ENCODE data around the gene ITPRIP.
A peak's percentile ranks its signal among the peaks of the same experiment; 100 is the strongest.

Gene ITPRIP

GRCh38 chr10:104324221-104324686, 14.0 kb downstream of the ITPRIP start:
- no peak for ATAC-seq (ENCODE audit: low read depth)
- H3K4me1 ChIP-seq (ENCODE audit: insufficient read depth, poor library complexity, severe bottlenecking): peaks cover 68% of the 10 kb centered on the region
- TF ChIP-seq, protein P1, sequence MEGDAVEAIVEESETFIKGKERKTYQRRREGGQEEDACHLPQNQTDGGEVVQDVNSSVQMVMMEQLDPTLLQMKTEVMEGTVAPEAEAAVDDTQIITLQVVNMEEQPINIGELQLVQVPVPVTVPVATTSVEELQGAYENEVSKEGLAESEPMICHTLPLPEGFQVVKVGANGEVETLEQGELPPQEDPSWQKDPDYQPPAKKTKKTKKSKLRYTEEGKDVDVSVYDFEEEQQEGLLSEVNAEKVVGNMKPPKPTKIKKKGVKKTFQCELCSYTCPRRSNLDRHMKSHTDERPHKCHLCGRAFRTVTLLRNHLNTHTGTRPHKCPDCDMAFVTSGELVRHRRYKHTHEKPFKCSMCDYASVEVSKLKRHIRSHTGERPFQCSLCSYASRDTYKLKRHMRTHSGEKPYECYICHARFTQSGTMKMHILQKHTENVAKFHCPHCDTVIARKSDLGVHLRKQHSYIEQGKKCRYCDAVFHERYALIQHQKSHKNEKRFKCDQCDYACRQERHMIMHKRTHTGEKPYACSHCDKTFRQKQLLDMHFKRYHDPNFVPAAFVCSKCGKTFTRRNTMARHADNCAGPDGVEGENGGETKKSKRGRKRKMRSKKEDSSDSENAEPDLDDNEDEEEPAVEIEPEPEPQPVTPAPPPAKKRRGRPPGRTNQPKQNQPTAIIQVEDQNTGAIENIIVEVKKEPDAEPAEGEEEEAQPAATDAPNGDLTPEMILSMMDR (IDR thresholded peaks at IDR 0.05; ENCODE audit: poor library complexity, severe bottlenecking): no peak
- no peak overlapping the region for H3K4me3 ChIP-seq (ENCODE audit: severe bottlenecking)
- no peak for DNase-seq (ENCODE audit: low spot score)
- no peaks in the 10 kb centered on the region for H3K9me3 ChIP-seq (ENCODE audit: severe bottlenecking)
- peak overlapping the region; percentile 99 for H3K27ac ChIP-seq (ENCODE audit: poor library complexity, severe bottlenecking)
- H3K27me3 ChIP-seq (ENCODE audit: insufficient read depth, poor library complexity, severe bottlenecking): no peaks in the 10 kb centered on the region
- H3K36me3 ChIP-seq (ENCODE audit: low read depth): peaks cover 12% of the 10 kb centered on the region; the same call in 1 of the 2 replicates

- DNase-seq (ENCODE audit: low spot score) (no peak), ATAC-seq (ENCODE audit: low read depth) (no peak)
- Histone ChIP-seq H3K27ac (ENCODE audit: poor library complexity, severe bottlenecking) (peak overlapping the region; percentile 99), H3K4me3 (ENCODE audit: severe bottlenecking) (no peak overlapping the region), H3K9me3 (ENCODE audit: severe bottlenecking) (no peaks in the 10 kb centered on the region), H3K4me1 (ENCODE audit: insufficient read depth, poor library complexity, severe bottlenecking) (peaks cover 68% of the 10 kb centered on the region), H3K27me3 (ENCODE audit: insufficient read depth, poor library complexity, severe bottlenecking) (no peaks in the 10 kb centered on the region), H3K36me3 (ENCODE audit: low read depth) (peaks cover 12% of the 10 kb centered on the region; the same call in 1 of the 2 replicates)
- TF ChIP-seq, protein P1 (IDR thresholded peaks at IDR 0.05; ENCODE audit: poor library complexity, severe bottlenecking): no peak
Observed at GRCh38 chr10:104323760-104324201, 14.5 kb downstream of the ITPRIP start.

- DNase-seq (ENCODE audit: low spot score) (no peak), ATAC-seq (ENCODE audit: low read depth) (no peak)
- no peaks in the 10 kb centered on the region for H3K9me3 ChIP-seq (ENCODE audit: severe bottlenecking)
- H3K4me1 ChIP-seq (ENCODE audit: insufficient read depth, poor library complexity, severe bottlenecking): peaks cover 69% of the 10 kb centered on the region
- H3K4me3 ChIP-seq (ENCODE audit: severe bottlenecking): no peak overlapping the region
- peak overlapping the region; percentile 99 for H3K27ac ChIP-seq (ENCODE audit: poor library complexity, severe bottlenecking)
- H3K27me3 ChIP-seq (ENCODE audit: insufficient read depth, poor library complexity, severe bottlenecking): no peaks in the 10 kb centered on the region
- peaks cover 12% of the 10 kb centered on the region; the same call in 1 of the 2 replicates for H3K36me3 ChIP-seq (ENCODE audit: low read depth)
- TF ChIP-seq, protein P1 (IDR thresholded peaks at IDR 0.05; ENCODE audit: poor library complexity, severe bottlenecking): no peak
Observed at GRCh38 chr10:104323085-104323484, 15.2 kb downstream of the ITPRIP start.

DNA sequence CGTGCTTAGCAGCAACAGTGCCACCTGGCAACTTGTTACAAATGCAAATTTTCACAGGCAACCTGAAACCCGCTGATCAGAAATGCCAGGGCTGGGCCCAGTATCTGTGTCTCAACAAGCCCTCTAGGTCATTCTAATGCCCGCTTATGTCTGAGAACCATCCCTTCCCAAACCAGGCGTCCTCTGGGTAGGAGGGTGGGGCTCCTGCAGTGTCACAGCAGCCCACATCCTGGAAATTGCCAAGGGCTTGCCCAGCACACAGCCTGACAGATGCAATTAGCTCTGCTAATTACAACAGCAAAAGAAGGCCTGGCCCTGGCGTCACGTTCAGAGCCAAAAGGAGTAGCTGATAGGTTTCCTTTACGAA, 15.9 kb downstream of the ITPRIP start:
- DNase-seq (ENCODE audit: low spot score): no peak
- ATAC-seq (ENCODE audit: low read depth): peak; percentile 75
- Histone ChIP-seq H3K27me3 (ENCODE audit: insufficient read depth, poor library complexity, severe bottlenecking) (no peaks in the 10 kb centered on the region), H3K4me1 (ENCODE audit: insufficient read depth, poor library complexity, severe bottlenecking) (peaks cover 66% of the 10 kb centered on the region), H3K9me3 (ENCODE audit: severe bottlenecking) (no peaks in the 10 kb centered on the region), H3K27ac (ENCODE audit: poor library complexity, severe bottlenecking) (peak overlapping the region; percentile 99), H3K4me3 (ENCODE audit: severe bottlenecking) (no peak overlapping the region), H3K36me3 (ENCODE audit: low read depth) (peaks cover 12% of the 10 kb centered on the region; the same call in 1 of the 2 replicates)
- TF ChIP-seq, protein P1 (IDR thresholded peaks at IDR 0.05; ENCODE audit: poor library complexity, severe bottlenecking): peak; percentile 18

- Histone ChIP-seq H3K9me3 (ENCODE audit: severe bottlenecking) (no peaks in the 10 kb centered on the region), H3K4me1 (ENCODE audit: insufficient read depth, poor library complexity, severe bottlenecking) (peaks cover 65% of the 10 kb centered on the region), H3K4me3 (ENCODE audit: severe bottlenecking) (no peak overlapping the region), H3K27me3 (ENCODE audit: insufficient read depth, poor library complexity, severe bottlenecking) (no peaks in the 10 kb centered on the region), H3K36me3 (ENCODE audit: low read depth) (peaks cover 16% of the 10 kb centered on the region; the same call in 1 of the 2 replicates), H3K27ac (ENCODE audit: poor library complexity, severe bottlenecking) (peak overlapping the region; percentile 99)
- ATAC-seq (ENCODE audit: low read depth) (peak; percentile 46), DNase-seq (ENCODE audit: low spot score) (no peak)
- TF ChIP-seq, protein P1 (IDR thresholded peaks at IDR 0.05; ENCODE audit: poor library complexity, severe bottlenecking): no peak
Observed at GRCh38 chr10:104321725-104322415, 16.4 kb downstream of the ITPRIP start.

Data from RWPE2 (cell line).